Pancreas (tissue), 10 donors: ENCODE measurements around the gene ZNF783. TPM values are rescaled to one million over a fixed set of nuclear protein-coding genes. Genes with fewer than 3 reads are reported as not detected.

Experiments
- ATAC-seq, 4 donors: fragments of 200-7000 bp; cut with Tn5 transposase; one replicate each; pipeline versions ENCODE4 v1.8.0 to v1.9.1; 2020; ENCODE audit warnings: mild to moderate bottlenecking in 4 of 4, moderate library complexity in 4 of 4
- DNase-seq, 6 donors: peaks; one replicate each; pipeline ENCODE4 v3.0.0-alpha.2; 2020
- FAIRE-seq: peaks from 2 replicates; lab custom pipeline; 2012; peaks lifted over from hg19 to GRCh38; lab: Jason Lieb, UNC
- H3K27ac ChIP-seq, 4 donors: fragments of 200-600 bp; sonication (generic); 1 replicate in 3 of 4; 2 replicates in 1 of 4; pipeline versions ENCODE4 v1.5.0 to v1.8.0; 2020
- H3K27me3 ChIP-seq, 4 donors: fragments of 200-600 bp; one replicate each; pipeline ENCODE4 v1.8.0; 2021
- H3K36me3 ChIP-seq, 3 donors: fragments of 200-600 bp; sonication (generic) in 1 of 3; one replicate each; pipeline versions ENCODE4 v1.5.0 to v1.8.0; 2020 to 2021
- H3K4me1 ChIP-seq, 3 donors: fragments of 200-600 bp; one replicate each; pipeline ENCODE4 v1.8.0; 2021
- H3K4me3 ChIP-seq, 4 donors: fragments of 200-600 bp; sonication (generic) in 2 of 4; one replicate each; pipeline versions ENCODE4 v1.5.0 to v1.8.0; 2020 to 2021
- H3K9me3 ChIP-seq, 4 donors: fragments of 200-600 bp; one replicate each; pipeline ENCODE4 v1.8.0; 2021
- WGBS, 2 donors: extraction: QIAGEN DNeasy Blood & Tissue Kit; methylation state at CpG; one replicate each; pipeline ENCODE4 v1.1.7; 2013; 5-methylcytosine and 5-hydroxymethylcytosine counted together
- intact Hi-C, 3 donors: fragments of 100-400 bp; cut with DNase I; formaldehyde crosslinking; loops; one replicate each; pipeline versions ENCODE4 v1.11.1 to v1.14.2; 2022
- polyA plus RNA-seq, 2 donors: library from polyadenylated mRNA; stranded (reverse); fragments of 200-250 nt; gene quantifications; one replicate each; pipeline ENCODE4 v1.2.3, GENCODE V29; 2013
- total RNA-seq, 6 donors: library from RNA; stranded (reverse); fragmentation: NEBNext Ultra II Directional in 4 of 6; extraction: Animal tissue kit (Norgen Biotek cat#: 25700) in 4 of 6; gene quantifications; one replicate each; pipeline versions ENCODE4 v1.2.1 to v1.2.4, GENCODE V29; 2021 to 2023
- TF ChIP-seq, protein P1 (sequence below), 4 donors: fragments of 200-600 bp; sonication (generic) in 3 of 4; IDR thresholded peaks; one replicate each; pipeline versions ENCODE4 v1.5.0 to v1.8.0; 2021; ENCODE audit warnings: antibody characterized with exemption in 4 of 4
- donor health status: healthy with polysubstance abuse.
- donor health status: DM: no; HTN: no; CAD: no; lungs with moderate emphysema.
- donor health status: DM: no; HTN: no; CAD: no.
- donor health status: control.
- donor health status: control.
- donor health status: Bipolar disorder and iron deficiency.
- donor health status: DM: yes; HTN: yes; CAD: no.
- donor health status: DM: no; HTN: no; CAD: no.
- donor health status: DM: no; HTN: no; CAD: no.
- donor health status: DM: yes; HTN: yes; CAD: no.

The ZNF783 gene
- total and polyA plus RNA-seq, 8 donors, result 4.7 to 11.2 (median 6.1) TPM

DNA sequence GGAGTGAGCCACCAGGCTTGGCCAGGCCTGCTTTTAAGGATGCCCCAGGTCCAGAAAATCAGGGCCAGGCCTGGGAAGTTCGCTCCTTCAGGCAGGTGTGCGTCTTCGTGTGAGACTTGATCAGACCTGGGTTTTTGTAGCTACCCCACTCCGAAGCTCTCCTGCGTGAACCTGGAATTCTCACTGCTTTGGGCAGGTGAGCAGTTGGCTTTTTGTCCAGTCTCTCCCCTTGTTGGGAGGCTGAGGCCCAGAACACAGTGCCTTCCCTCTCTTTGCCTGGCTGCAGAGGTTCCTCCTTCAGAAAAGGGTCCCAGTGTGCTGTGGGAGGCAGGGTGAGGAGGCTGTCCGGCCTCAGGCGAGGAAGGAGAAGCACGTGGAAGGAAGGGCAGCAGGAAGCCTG lies 27.3 kb downstream of the ZNF783 start:
- intact Hi-C loops, result no loop called here
- no peak for ATAC-seq
- Histone ChIP-seq H3K36me3 (no peaks in the 10 kb centered on the region), H3K27me3 (no peaks in the 10 kb centered on the region), H3K27ac (no peak overlapping the region), H3K4me3 (no peak overlapping the region), H3K4me1 (peaks cover 0 to 4% (median 2%) of the 10 kb centered on the region in 3 donors), H3K9me3 (no peaks in the 10 kb centered on the region)
- whole genome bisulfite sequencing, 2 donors, result 93 to 99% methylated on average over 8 of the region's 8 CpGs
- TF ChIP-seq, protein P1, sequence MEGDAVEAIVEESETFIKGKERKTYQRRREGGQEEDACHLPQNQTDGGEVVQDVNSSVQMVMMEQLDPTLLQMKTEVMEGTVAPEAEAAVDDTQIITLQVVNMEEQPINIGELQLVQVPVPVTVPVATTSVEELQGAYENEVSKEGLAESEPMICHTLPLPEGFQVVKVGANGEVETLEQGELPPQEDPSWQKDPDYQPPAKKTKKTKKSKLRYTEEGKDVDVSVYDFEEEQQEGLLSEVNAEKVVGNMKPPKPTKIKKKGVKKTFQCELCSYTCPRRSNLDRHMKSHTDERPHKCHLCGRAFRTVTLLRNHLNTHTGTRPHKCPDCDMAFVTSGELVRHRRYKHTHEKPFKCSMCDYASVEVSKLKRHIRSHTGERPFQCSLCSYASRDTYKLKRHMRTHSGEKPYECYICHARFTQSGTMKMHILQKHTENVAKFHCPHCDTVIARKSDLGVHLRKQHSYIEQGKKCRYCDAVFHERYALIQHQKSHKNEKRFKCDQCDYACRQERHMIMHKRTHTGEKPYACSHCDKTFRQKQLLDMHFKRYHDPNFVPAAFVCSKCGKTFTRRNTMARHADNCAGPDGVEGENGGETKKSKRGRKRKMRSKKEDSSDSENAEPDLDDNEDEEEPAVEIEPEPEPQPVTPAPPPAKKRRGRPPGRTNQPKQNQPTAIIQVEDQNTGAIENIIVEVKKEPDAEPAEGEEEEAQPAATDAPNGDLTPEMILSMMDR (IDR thresholded peaks at IDR 0.05), result no peak
- no peak for DNase-seq
- no peak for FAIRE-seq

DNA sequence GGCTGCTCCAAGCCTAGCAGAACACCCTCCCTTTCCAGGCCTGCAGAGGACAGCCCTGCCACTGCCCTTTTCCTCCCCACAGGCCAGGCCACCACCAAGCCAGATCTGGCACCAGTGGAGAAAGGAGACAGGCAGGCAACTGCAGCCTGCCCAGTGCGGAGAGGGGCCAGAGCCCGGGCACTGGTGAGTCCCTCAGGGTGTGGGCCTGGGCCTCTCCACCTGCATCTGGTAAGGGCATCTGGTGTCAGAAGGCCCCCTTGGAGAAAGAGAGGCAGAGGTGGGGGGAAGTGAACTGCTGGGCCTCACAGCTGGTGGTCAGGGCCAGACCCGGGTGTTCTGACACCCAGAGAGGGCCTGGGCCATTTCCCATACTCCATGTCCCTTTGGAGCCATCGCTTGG lies 27.9 kb downstream of the ZNF783 start:
- no peak for ATAC-seq
- no peak for DNase-seq

DNA sequence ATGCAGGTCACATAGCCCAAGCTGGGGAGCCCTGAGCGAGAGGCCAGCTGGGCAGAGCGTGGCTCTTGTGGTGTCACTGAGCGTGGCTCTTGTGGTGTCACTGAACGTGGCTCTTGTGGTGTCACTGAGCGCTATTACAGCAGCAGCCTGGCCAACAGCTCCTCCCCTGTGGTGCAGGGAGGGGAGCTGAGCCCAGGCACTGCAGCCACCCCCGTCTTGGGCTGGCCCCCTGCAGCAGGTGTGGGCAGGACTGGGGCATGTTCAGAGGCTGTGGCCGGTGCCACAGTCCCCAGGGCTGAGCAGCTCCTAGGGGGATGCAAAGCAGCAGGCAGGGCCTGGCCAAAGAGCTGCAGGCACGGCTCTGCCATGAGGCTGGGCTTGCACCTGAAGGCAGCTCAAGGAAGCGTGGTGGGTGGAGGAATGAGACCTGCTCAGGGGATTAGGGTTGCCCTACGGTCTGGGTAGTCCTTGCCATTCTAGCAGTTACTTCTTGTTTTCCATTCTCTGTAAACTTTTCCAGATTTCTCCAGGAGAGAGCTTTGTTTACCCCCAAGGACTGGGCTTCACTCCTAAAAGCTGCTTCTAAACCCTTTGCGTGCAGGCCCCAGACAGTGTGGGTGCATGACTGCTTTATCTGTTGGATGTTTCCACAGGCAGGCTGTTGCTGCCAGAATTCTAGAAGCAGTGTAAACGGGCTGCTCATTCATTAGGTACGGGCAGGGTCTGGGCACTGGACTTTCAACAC lies 29.2 kb downstream of the ZNF783 start:
- no peak for DNase-seq
- Histone ChIP-seq H3K27me3 (no peaks in the 10 kb centered on the region), H3K4me1 (peaks cover 0 to 4% (median 2%) of the 10 kb centered on the region in 3 donors), H3K36me3 (peaks cover 0 to 9% (median 0%) of the 10 kb centered on the region in 3 donors), H3K4me3 (no peak overlapping the region), H3K9me3 (no peaks in the 10 kb centered on the region), H3K27ac (no peak overlapping the region)
- intact Hi-C loops, result no loop called here
- 89 to 94% methylated on average over 13 of the region's 13 CpGs for WGBS, 2 donors
- no peak for FAIRE-seq
- no peak for ATAC-seq
- TF ChIP-seq, protein P1 (IDR thresholded peaks at IDR 0.05), result no peak

More for the DNA sequence above, 27.9 kb downstream of the ZNF783 start:
- H3K4me3 ChIP-seq, result no peak overlapping the region
- no peak for FAIRE-seq
- H3K27ac ChIP-seq, result no peak overlapping the region
- TF ChIP-seq, protein P1 (IDR thresholded peaks at IDR 0.05), result no peak
- WGBS, 2 donors, result 94 to 96% methylated on average over 4 of the region's 4 CpGs
- H3K27me3 ChIP-seq, result no peaks in the 10 kb centered on the region
- no peaks in the 10 kb centered on the region for H3K9me3 ChIP-seq
- intact Hi-C loops, result no loop called here
- peaks cover 0 to 5% (median 0%) of the 10 kb centered on the region in 3 donors for H3K36me3 ChIP-seq
- H3K4me1 ChIP-seq, result peaks cover 0 to 4% (median 2%) of the 10 kb centered on the region in 3 donors

DNA sequence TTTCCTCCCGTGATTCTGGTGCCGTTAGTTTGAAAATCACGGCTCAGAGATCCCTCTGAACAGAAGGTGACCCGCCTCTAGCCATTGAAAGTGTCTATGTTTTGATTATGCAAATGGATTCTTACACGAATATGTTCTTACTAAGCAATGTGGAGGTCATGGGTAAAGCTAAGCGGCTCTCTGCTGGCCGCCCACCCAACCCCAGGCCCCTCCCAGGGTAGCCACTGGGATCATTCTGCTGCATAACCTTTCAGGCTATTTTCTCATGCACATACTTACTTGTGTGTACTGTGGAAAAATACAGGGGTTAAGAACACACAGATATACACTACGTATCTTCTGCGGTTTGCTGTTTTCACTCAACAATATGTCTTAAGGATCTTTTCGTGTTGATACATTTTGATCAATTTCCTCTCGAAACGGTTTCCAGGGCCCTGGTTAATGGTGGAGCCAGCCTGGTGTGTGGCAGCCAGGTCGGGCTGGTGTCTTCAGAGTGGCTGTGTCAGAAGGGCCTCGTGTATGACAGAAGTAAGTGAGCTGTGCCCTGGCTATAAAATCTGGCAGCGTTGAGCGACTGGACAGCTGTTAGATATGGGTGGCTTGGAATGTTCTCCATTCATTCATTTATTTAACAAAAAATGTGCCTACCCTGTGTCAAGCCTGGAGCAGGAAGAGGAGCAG lies 29.9 kb downstream of the ZNF783 start:
- TF ChIP-seq, protein P1 (IDR thresholded peaks at IDR 0.05), result no peak
- WGBS, 2 donors, result 87 to 90% methylated on average over 16 of the region's 16 CpGs
- no peak for ATAC-seq
- H3K4me3 ChIP-seq, result no peak overlapping the region
- no peak for DNase-seq
- peaks cover 0 to 9% (median 0%) of the 10 kb centered on the region in 3 donors for H3K36me3 ChIP-seq
- peaks cover 0 to under 1% (median under 1%) of the 10 kb centered on the region in 3 donors for H3K4me1 ChIP-seq
- no peaks in the 10 kb centered on the region for H3K9me3 ChIP-seq
- FAIRE-seq, result no peak
- intact Hi-C loops, result no loop called here
- H3K27me3 ChIP-seq, result no peaks in the 10 kb centered on the region
- no peak overlapping the region for H3K27ac ChIP-seq
